IMR-90 (cell line): ENCODE data around the gene HMX2. TPM values are rescaled to one million over a fixed set of nuclear protein-coding genes. Genes with fewer than 3 reads are reported as not detected.
A peak's percentile ranks its signal among the peaks of the same experiment; 100 is the strongest.

Experiments
- ATAC-seq: fragments of 200-7000 bp; cut with Tn5 transposase; 2 replicates; pipeline ENCODE4 v1.9.1; 2020; ENCODE audit warnings: low read depth, mild to moderate bottlenecking, moderate library complexity
- BruUV-seq: library from RNA; stranded (reverse); fragments of 400-500 nt; replicated peaks from 2 replicates; lab custom pipeline; 2021; lab: Mats Ljungman, UMichigan
- CTCF ChIA-PET: fragments of 300-600 bp; formaldehyde crosslinking; extraction: SDS; loops from one replicate; lab custom pipeline; 2021; ENCODE audit warnings: antibody characterized with exemption; lab: Yijun Ruan, JAX
- POLR2A ChIA-PET: fragments of 300-600 bp; sonication (Branson Sonifier 250); formaldehyde crosslinking; loops from one replicate; lab custom pipeline; 2022; ENCODE audit warnings: antibody characterized with exemption; ENCODE audit not compliant: unreplicated experiment; lab: Charles Lee
- DNase-seq: peaks from one replicate; pipeline ENCODE4 v3.0.0; 2013
- H2AFZ ChIP-seq: replicated peaks from 2 replicates; pipeline ENCODE3; 2013; ENCODE audit warnings: low read length, mild to moderate bottlenecking; ENCODE audit not compliant: poor library complexity
- H2AK5ac ChIP-seq: 2 replicates; pipeline ENCODE4 v1.6.1; 2013; ENCODE audit warnings: low read depth, low read length, inconsistent platforms
- H2AK9ac ChIP-seq: replicated peaks from 2 replicates; pipeline ENCODE3; 2013; ENCODE audit warnings: mild to moderate bottlenecking, low read depth, low read length, moderate library complexity; ENCODE audit not compliant: poor library complexity
- H2BK120ac ChIP-seq: 2 replicates; pipeline ENCODE4 v1.6.1; 2013; ENCODE audit warnings: low read depth, low read length, inconsistent platforms
- H2BK15ac ChIP-seq: 3 replicates; pipeline ENCODE4 v1.6.1; 2013; ENCODE audit warnings: low read depth, low read length, inconsistent platforms
- H2BK20ac ChIP-seq: 2 replicates; pipeline ENCODE4 v1.6.1; 2013; ENCODE audit warnings: low read depth, mild to moderate bottlenecking, inconsistent platforms, low read length, moderate library complexity
- H2BK5ac ChIP-seq: 2 replicates; pipeline ENCODE4 v1.6.1; 2013; ENCODE audit warnings: mild to moderate bottlenecking, low read depth, low read length, inconsistent platforms; ENCODE audit not compliant: poor library complexity, severe bottlenecking
- H3K14ac ChIP-seq: replicated peaks from 2 replicates; pipeline ENCODE4 v1.6.1; 2013; ENCODE audit warnings: low read depth, low read length, inconsistent platforms
- H3K18ac ChIP-seq: 2 replicates; pipeline ENCODE4 v1.6.1; 2013; ENCODE audit warnings: low read depth, low read length, control low read depth
- H3K23ac ChIP-seq: 2 replicates; pipeline ENCODE4 v1.6.1; 2013; ENCODE audit warnings: low read depth, low read length, inconsistent platforms
- H3K27ac ChIP-seq: 2 replicates; pipeline ENCODE4 v1.5.1; 2013; ENCODE audit warnings: mild to moderate bottlenecking, control low read depth, low read length; ENCODE audit not compliant: insufficient read depth
- H3K27me3 ChIP-seq: 2 replicates; pipeline ENCODE4 v1.6.1; 2013; ENCODE audit warnings: low read length; ENCODE audit not compliant: control insufficient read depth, insufficient read depth
- H3K36me3 ChIP-seq: 2 replicates; pipeline ENCODE4 v1.6.1; 2013; ENCODE audit warnings: low read length, mixed read lengths; ENCODE audit not compliant: control insufficient read depth, insufficient read depth
- H3K4ac ChIP-seq: 2 replicates; pipeline ENCODE4 v1.6.1; 2013; ENCODE audit warnings: low read depth, low read length, inconsistent platforms
- H3K4me1 ChIP-seq: 2 replicates; pipeline ENCODE4 v1.6.1; 2013; ENCODE audit warnings: low read length, mixed read lengths; ENCODE audit not compliant: control insufficient read depth, insufficient read depth
- H3K4me2 ChIP-seq: 2 replicates; pipeline ENCODE4 v1.6.1; 2013; ENCODE audit warnings: low read depth, mild to moderate bottlenecking, control low read depth, low read length, moderate library complexity
- H3K4me3 ChIP-seq: 2 replicates; pipeline ENCODE4 v1.5.1; 2013; ENCODE audit warnings: low read depth, mild to moderate bottlenecking, control low read depth, low read length, moderate library complexity; ENCODE audit not compliant: insufficient read depth
- H3K56ac ChIP-seq: 2 replicates; pipeline ENCODE4 v1.6.1; 2013; ENCODE audit warnings: low read length, inconsistent platforms; ENCODE audit not compliant: insufficient read depth; ENCODE audit errors: extremely low read depth
- H3K79me1 ChIP-seq, 2 experiments: 2 replicates each; pipeline ENCODE4 v1.6.1; 2013; ENCODE audit warnings: low read length in 2 of 2, inconsistent platforms in 1 of 2, low read depth in 1 of 2
- H3K9ac ChIP-seq: 2 replicates; pipeline ENCODE4 v1.6.1; 2013; ENCODE audit warnings: low read depth, low read length, control low read depth
- H3K9me1 ChIP-seq: 2 replicates; pipeline ENCODE4 v1.6.1; 2013; ENCODE audit warnings: low read length, inconsistent platforms; ENCODE audit not compliant: insufficient read depth
- H3K9me3 ChIP-seq: 2 replicates; pipeline ENCODE4 v1.6.1; 2013; ENCODE audit warnings: low read length; ENCODE audit not compliant: control insufficient read depth, insufficient read depth
- H4K20me1 ChIP-seq: 2 replicates; pipeline ENCODE4 v1.6.1; 2013; ENCODE audit warnings: low read length, inconsistent platforms; ENCODE audit not compliant: insufficient read depth
- H4K5ac ChIP-seq: 2 replicates; pipeline ENCODE4 v1.6.1; 2013; ENCODE audit warnings: mild to moderate bottlenecking, low read depth, low read length, control low read depth
- H4K8ac ChIP-seq, 2 experiments: 2 replicates each; pipeline ENCODE4 v1.6.1; 2013; ENCODE audit warnings: low read depth in 2 of 2, low read length in 2 of 2, control low read depth in 1 of 2, inconsistent platforms in 1 of 2
- H4K91ac ChIP-seq: 2 replicates; pipeline ENCODE4 v1.6.1; 2013; ENCODE audit warnings: low read depth, low read length, inconsistent platforms; ENCODE audit not compliant: insufficient read depth
- CHD1 ChIP-seq: IDR thresholded peaks from 2 replicates; pipeline ENCODE4 v1.6.1; 2012; ENCODE audit warnings: low read depth, low read length, improper control_type of control experiment
- MAZ ChIP-seq: IDR thresholded peaks from 2 replicates; pipeline ENCODE4 v1.6.1; 2012; ENCODE audit warnings: low read depth, mild to moderate bottlenecking, low read length, improper control_type of control experiment, moderate library complexity, borderline replicate concordance
- MXI1 ChIP-seq: IDR thresholded peaks from 2 replicates; pipeline ENCODE4 v1.6.1; 2012; ENCODE audit warnings: low read depth, mild to moderate bottlenecking, low read length, moderate library complexity, borderline replicate concordance
- RFX5 ChIP-seq: IDR thresholded peaks from 2 replicates; pipeline ENCODE4 v1.8.0; 2012; ENCODE audit warnings: low read depth, mild to moderate bottlenecking, low read length, moderate library complexity
- WGBS, 2 experiments: methylation state at CpG; one replicate each; pipeline versions ENCODE4 v1.1.5 to v1.1.7; 2013; ENCODE audit warnings: missing lambda C conversion rate in 2 of 2; ENCODE audit not compliant: insufficient read length in 1 of 2; ENCODE audit errors: extremely low coverage in 2 of 2; 5-methylcytosine and 5-hydroxymethylcytosine counted together
- dilution Hi-C: fragments of 300-500 bp; cut with HindIII; formaldehyde crosslinking; loops from one replicate; pipeline ENCODE4 v1.14.3; 2018; ENCODE audit warnings: low sequenced_read_pairs; ENCODE audit not compliant: unreplicated experiment
- in situ Hi-C: fragments of 300-500 bp; cut with MboI; formaldehyde crosslinking; loops from 3 replicates; pipeline ENCODE4 v1.14.3; 2019; ENCODE audit warnings: low sequenced_read_pairs, inconsistent platforms, mixed read lengths
- intact Hi-C: fragments of 100-400 bp; cut with micrococcal nuclease; formaldehyde crosslinking; loops from 2 replicates; pipeline ENCODE4 v1.10.0; 2022
- polyA plus RNA-seq, 3 experiments: library from polyadenylated mRNA; depleted of rRNA; stranded (reverse); fragments of >200 nt; gene quantifications; 2 replicates each; pipeline ENCODE4 v1.2.3, GENCODE V29; 2012; ENCODE audit warnings: low replicate concordance in 1 of 3
- total RNA-seq: library from RNA; depleted of rRNA; stranded (reverse); fragments of >200 nt; gene quantifications from 2 replicates; pipeline ENCODE4 v1.2.3, GENCODE V29; 2012

The HMX2 gene
- total and polyA plus RNA-seq, 2 of the 4 experiments (the other 2 are of a cell fraction) = not detected

DNA sequence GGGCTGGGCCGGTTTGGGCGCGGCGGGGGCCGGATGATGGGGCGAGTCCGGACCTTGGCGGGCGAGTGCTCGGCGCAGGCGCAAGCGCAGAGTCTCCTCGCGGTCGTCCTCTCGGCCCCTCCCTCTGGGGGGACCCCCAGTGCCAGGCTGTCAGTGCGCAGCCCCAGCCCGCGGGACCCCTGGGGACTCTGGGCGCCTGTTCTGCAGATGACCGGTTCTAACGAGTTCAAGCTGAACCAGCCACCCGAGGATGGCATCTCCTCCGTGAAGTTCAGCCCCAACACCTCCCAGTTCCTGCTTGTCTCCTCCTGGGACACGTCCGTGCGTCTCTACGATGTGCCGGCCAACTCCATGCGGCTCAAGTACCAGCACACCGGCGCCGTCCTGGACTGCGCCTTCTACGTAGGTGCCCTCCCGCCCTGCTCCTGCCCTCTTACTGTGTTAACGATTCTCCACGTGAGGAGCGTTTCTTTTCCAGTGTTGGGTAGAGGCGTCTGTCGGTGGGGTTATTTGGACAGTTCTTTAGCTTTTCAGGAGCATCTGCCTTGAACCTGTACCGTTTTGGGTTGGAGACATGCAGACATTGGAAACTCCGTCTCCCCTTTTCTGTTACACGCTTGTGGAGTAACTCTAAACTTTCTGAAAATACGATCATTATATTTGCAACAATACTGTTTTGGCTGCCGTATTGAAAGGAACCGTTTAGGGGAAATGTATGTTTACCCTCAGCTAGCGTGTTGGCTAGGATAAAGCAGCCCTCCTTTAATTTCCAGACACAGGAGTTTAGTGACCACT lies 7.0 kb downstream of the HMX2 start:
- no peak overlapping the region for H2BK120ac ChIP-seq
- BruUV-seq = TSS peak; percentile 49
- peak overlapping the region; percentile 75 for H3K27ac ChIP-seq
- dilution Hi-C loops (no loop called here), intact Hi-C loops (loop anchor here (10.0 kb wide), 2 partner anchors 300 to 1260 kb away; partner anchors contain the start of gene OAT), in situ Hi-C loops (loop anchor here (25.0 kb wide), 2 partner anchors 293 to 1018 kb away; no protein-coding TSS in a partner anchor)
- TF ChIP-seq MXI1 = peak; percentile 65; the same call in 1 of the 2 replicates
- peak; percentile 81; the same call in 1 of the 2 replicates for TF ChIP-seq MAZ
- no peak for TF ChIP-seq RFX5
- no peak for TF ChIP-seq CHD1
- H3K36me3 ChIP-seq = peaks cover 2% of the 10 kb centered on the region; the same call in 1 of the 2 replicates
- peak overlapping the region; percentile 79 for H3K9ac ChIP-seq
- H3K79me1 ChIP-seq = peaks cover 0 to 20% of the 10 kb centered on the region in 2 experiments; a peak in 2 of 4 replicates
- peaks cover 22% of the 10 kb centered on the region for H4K20me1 ChIP-seq
- peak; percentile 72 for ATAC-seq
- peaks cover 1% of the 10 kb centered on the region for H3K4me1 ChIP-seq
- H3K4me2 ChIP-seq = peak overlapping the region; percentile 98
- H2BK15ac ChIP-seq = no peak overlapping the region
- peaks cover 22% of the 10 kb centered on the region for H3K27me3 ChIP-seq
- DNase-seq = peak; percentile 40
- H2AFZ ChIP-seq = peak overlapping the region; percentile 97
- H2AK9ac ChIP-seq = peak overlapping the region; percentile 97
- H4K8ac ChIP-seq = peak overlapping the region; percentile 67 to 69
- 2% methylated on average over 9 of the region's 49 CpGs; no CpG with 5 or more reads in 1 of the 2 experiments for whole genome bisulfite sequencing, 2 experiments
- no peaks in the 10 kb centered on the region for H3K9me1 ChIP-seq
- 0 out of 2 replicates have a peak, but pooled peaks cover 3% of the 10 kb centered on the region for H3K9me3 ChIP-seq
- peak overlapping the region; percentile 82 for H2BK5ac ChIP-seq
- H3K14ac ChIP-seq = peak overlapping the region; percentile 89
- H3K18ac ChIP-seq = no peak overlapping the region
- ChIA-PET POLR2A (no interaction called here), CTCF (no interaction called here)
- H3K23ac ChIP-seq = peak overlapping the region; percentile 66
- H4K91ac ChIP-seq = peak overlapping the region; percentile 89
- H4K5ac ChIP-seq = no peak overlapping the region
- H3K4ac ChIP-seq = peak overlapping the region; percentile 84
- H3K56ac ChIP-seq = peak overlapping the region; percentile 90; the same call in 1 of the 2 replicates
- H2AK5ac ChIP-seq = peak overlapping the region; percentile 68; the same call in 1 of the 2 replicates
- no peak overlapping the region for H2BK20ac ChIP-seq
- peak overlapping the region; percentile 79 for H3K4me3 ChIP-seq
